Measurements from ENCODE around the gene FAT1. TPM values are rescaled to one million over a fixed set of nuclear protein-coding genes. Genes with fewer than 3 reads are reported as not detected.

Gene FAT1
- polyA plus RNA-seq, 1 donor from 2014 or later = 19.8 TPM

GRCh38 chr4:186627226-186627865, 96.3 kb downstream of the FAT1 start:
- H3K9me3 ChIP-seq (ENCODE audit: low read length) = no peaks in the 10 kb centered on the region

GRCh38 chr4:186624951-186625350, 98.7 kb downstream of the FAT1 start:
- no peaks in the 10 kb centered on the region for H4K20me1 ChIP-seq (ENCODE audit: insufficient read depth)
- no peaks in the 10 kb centered on the region for H3K36me3 ChIP-seq (ENCODE audit: insufficient read depth, low read length)
- no peak overlapping the region for H3K9ac ChIP-seq (ENCODE audit: low read length)
- no peak overlapping the region for H2AFZ ChIP-seq (ENCODE audit: low read depth, low read length)
- H3K79me2 ChIP-seq (replicated peaks; ENCODE audit: insufficient read depth, low read length) = no peaks in the 10 kb centered on the region
- H3K9me3 ChIP-seq (ENCODE audit: low read length) = no peaks in the 10 kb centered on the region
- H3K4me3 ChIP-seq (ENCODE audit: low read length) = no peak overlapping the region
- H3K27ac ChIP-seq (ENCODE audit: low read length) = no peak overlapping the region
- H3F3A ChIP-seq (ENCODE audit: insufficient read depth, low read length, poor library complexity, severe bottlenecking) = no peaks in the 10 kb centered on the region
- no peaks in the 10 kb centered on the region for H3K9me2 ChIP-seq (ENCODE audit: insufficient read depth, low read length)
- no peak overlapping the region for H3K4me2 ChIP-seq (ENCODE audit: low read length)
- no peak for TF ChIP-seq SMC3 (conservative IDR thresholded peaks at IDR 0.05; ENCODE audit: poor library complexity)
- TF ChIP-seq EZH2 (IDR thresholded peaks at IDR 0.05; ENCODE audit: borderline replicate concordance, insufficient read depth, low read length, poor library complexity, severe bottlenecking) = no peak
- H3K27me3 ChIP-seq (ENCODE audit: insufficient read depth, low read depth, low read length) = no peaks in the 10 kb centered on the region

More at GRCh38 chr4:186627226-186627865, 96.3 kb downstream of the FAT1 start:
- Histone ChIP-seq H3K36me3 (ENCODE audit: insufficient read depth, low read length) (no peaks in the 10 kb centered on the region), H3F3A (ENCODE audit: insufficient read depth, low read length, poor library complexity, severe bottlenecking) (no peaks in the 10 kb centered on the region), H3K27me3 (ENCODE audit: insufficient read depth, low read depth, low read length) (no peaks in the 10 kb centered on the region), H2AFZ (ENCODE audit: low read depth, low read length) (no peak overlapping the region), H3K27ac (ENCODE audit: low read length) (no peak overlapping the region), H3K9ac (ENCODE audit: low read length) (no peak overlapping the region), H3K4me3 (ENCODE audit: low read length) (no peak overlapping the region), H4K20me1 (ENCODE audit: insufficient read depth) (no peaks in the 10 kb centered on the region), H3K9me2 (ENCODE audit: insufficient read depth, low read length) (no peaks in the 10 kb centered on the region), H3K79me2 (replicated peaks; ENCODE audit: insufficient read depth, low read length) (no peaks in the 10 kb centered on the region), H3K4me2 (ENCODE audit: low read length) (no peak overlapping the region)
- TF ChIP-seq RAD21 (conservative IDR thresholded peaks at IDR 0.05) (no peak), REST (IDR thresholded peaks at IDR 0.05; ENCODE audit: borderline replicate concordance) (no peak), EP300 (conservative IDR thresholded peaks at IDR 0.05; ENCODE audit: poor library complexity, severe bottlenecking) (no peak), EZH2 (IDR thresholded peaks at IDR 0.05; ENCODE audit: borderline replicate concordance, insufficient read depth, low read length, poor library complexity, severe bottlenecking) (no peak), SMC3 (conservative IDR thresholded peaks at IDR 0.05; ENCODE audit: poor library complexity) (no peak), TAF1 (IDR thresholded peaks at IDR 0.05; ENCODE audit: low read depth) (no peak), POLR2AphosphoS5 (IDR thresholded peaks at IDR 0.05) (no peak), CTCF (IDR thresholded peaks at IDR 0.05; ENCODE audit: poor library complexity, severe bottlenecking) (no peak), MXI1 (conservative IDR thresholded peaks at IDR 0.05; ENCODE audit: poor library complexity, severe bottlenecking) (no peak)

Measured in neural cell (in vitro differentiated cells).